AG04450 (cell line): ENCODE measurements around the gene RAD51AP2. TPM values are rescaled to one million over a fixed set of nuclear protein-coding genes. Genes with fewer than 3 reads are reported as not detected.

Experiments used
- CTCF ChIA-PET: fragments of 300-600, 350-600 bp; formaldehyde crosslinking; extraction: SDS; loops from one replicate; lab custom pipeline; 2022; ENCODE audit warnings: antibody characterized with exemption, inconsistent platforms; lab: Charles Lee
- POLR2A ChIA-PET: fragments of 350-600 bp; formaldehyde crosslinking; extraction: SDS; loops from one replicate; lab custom pipeline; 2021; ENCODE audit warnings: antibody characterized with exemption, inconsistent platforms; lab: Yijun Ruan, JAX
- DNase-seq: peaks from one replicate; pipeline ENCODE4 v3.0.0-alpha.2; 2011; ENCODE audit warnings: low read depth, low spot score
- H3K27ac ChIP-seq: one replicate; pipeline ENCODE4 v1.5.1; 2012; ENCODE audit warnings: low read depth, low read length, control low read depth
- H3K27me3 ChIP-seq: one replicate; pipeline ENCODE4 v1.6.0; 2012; ENCODE audit warnings: low read length; ENCODE audit not compliant: control insufficient read depth, insufficient read depth
- H3K4me3 ChIP-seq: 2 replicates; pipeline ENCODE4 v1.5.1; 2011; ENCODE audit warnings: mild to moderate bottlenecking, low read depth, low read length, control low read depth
- H3K9me3 ChIP-seq: 2 replicates; pipeline ENCODE4 v1.5.1; 2012; ENCODE audit warnings: low read length; ENCODE audit not compliant: control insufficient read depth, insufficient read depth
- polyA plus RNA-seq: library from polyadenylated mRNA; depleted of rRNA; stranded (reverse); fragments of >200 nt; gene quantifications from 2 replicates; pipeline ENCODE4 v1.2.3, GENCODE V29; 2011
- TF ChIP-seq, protein P1 (sequence below): IDR thresholded peaks from 2 replicates; pipeline ENCODE4 v1.5.1; 2011; ENCODE audit warnings: low read depth, low read length, control low read depth, inconsistent platforms

Gene RAD51AP2
- polyA plus RNA-seq, 1 experiment: not detected

DNA sequence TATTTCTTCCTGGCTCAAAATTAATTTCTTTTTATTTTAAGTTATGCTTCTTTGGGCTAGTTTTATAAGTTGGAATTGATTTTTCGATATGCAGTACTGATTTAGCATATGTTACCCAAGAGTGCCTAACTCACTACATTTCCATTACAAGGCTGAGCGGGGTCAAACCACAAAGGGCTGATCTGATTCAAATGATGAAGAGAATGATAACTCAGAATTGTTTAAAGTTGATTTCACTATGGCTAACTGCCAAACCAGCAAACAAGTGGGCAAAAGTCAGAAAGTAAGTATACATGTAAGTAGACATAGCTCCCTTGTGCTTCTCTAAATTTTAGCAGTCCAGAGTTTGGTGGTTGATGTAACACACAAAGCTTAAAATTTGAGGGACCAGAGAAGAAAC is 35.6 kb downstream of the RAD51AP2 start:
- Histone ChIP-seq H3K4me3 (no peak overlapping the region), H3K9me3 (no peaks in the 10 kb centered on the region), H3K27ac (no peak overlapping the region), H3K27me3 (no peaks in the 10 kb centered on the region)
- ChIA-PET POLR2A (no interaction called here), CTCF (interaction anchor here (2.1 kb wide), 1 partner anchor 188 kb away, joined by 6 read pairs; no protein-coding TSS in a partner anchor)
- TF ChIP-seq, protein P1, sequence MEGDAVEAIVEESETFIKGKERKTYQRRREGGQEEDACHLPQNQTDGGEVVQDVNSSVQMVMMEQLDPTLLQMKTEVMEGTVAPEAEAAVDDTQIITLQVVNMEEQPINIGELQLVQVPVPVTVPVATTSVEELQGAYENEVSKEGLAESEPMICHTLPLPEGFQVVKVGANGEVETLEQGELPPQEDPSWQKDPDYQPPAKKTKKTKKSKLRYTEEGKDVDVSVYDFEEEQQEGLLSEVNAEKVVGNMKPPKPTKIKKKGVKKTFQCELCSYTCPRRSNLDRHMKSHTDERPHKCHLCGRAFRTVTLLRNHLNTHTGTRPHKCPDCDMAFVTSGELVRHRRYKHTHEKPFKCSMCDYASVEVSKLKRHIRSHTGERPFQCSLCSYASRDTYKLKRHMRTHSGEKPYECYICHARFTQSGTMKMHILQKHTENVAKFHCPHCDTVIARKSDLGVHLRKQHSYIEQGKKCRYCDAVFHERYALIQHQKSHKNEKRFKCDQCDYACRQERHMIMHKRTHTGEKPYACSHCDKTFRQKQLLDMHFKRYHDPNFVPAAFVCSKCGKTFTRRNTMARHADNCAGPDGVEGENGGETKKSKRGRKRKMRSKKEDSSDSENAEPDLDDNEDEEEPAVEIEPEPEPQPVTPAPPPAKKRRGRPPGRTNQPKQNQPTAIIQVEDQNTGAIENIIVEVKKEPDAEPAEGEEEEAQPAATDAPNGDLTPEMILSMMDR: no peak
- DNase-seq: no peak

DNA sequence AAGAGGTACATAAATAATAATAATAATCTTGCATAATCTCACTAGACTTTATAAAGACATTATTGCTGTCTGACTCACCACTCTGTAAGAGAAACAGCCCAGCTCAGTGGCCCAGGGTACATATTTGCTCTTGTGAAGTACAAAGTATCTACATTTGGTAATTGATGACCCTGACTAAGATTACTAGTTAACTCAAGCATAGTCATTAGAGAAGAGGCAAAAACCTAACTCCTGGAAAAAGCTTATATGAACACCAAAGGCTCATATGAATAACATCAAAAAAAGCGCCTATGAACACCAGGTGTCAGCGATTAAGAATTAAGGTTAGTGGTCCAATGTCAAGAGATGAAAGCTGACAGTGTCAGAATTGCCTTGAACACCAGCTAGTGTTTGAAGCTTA is 38.4 kb downstream of the RAD51AP2 start:
- POLR2A ChIA-PET: no interaction called here
- no peak for DNase-seq
- Histone ChIP-seq H3K27ac (no peak overlapping the region), H3K27me3 (no peaks in the 10 kb centered on the region), H3K9me3 (no peaks in the 10 kb centered on the region), H3K4me3 (no peak overlapping the region)
- TF ChIP-seq, protein P1: no peak
- CTCF ChIA-PET: interaction anchor here (0.5 to 2.0 kb wide), 3 partner anchors 9 to 191 kb away, joined by 3 to 11 read pairs (median 5); no protein-coding TSS in a partner anchor

DNA sequence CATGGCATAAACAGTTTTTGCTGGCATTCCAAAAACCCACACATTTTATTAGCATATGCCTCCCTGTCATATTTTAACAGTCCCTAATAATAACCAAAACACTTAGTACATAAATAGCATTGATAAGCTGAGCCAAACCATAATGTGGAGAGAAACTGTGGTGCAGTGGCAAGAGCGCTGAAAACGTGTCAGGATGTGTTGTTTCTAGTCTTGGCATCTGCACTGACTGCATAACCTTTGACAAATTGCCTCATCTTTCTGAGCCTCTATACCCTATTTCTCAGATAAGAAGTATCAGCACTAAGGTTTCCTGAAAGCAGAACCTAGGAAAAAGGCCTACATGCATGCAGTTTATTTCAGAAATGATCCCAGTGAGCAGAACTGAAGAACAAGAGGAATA is 41.4 kb downstream of the RAD51AP2 start:
- H3K9me3 ChIP-seq: no peaks in the 10 kb centered on the region
- no peaks in the 10 kb centered on the region for H3K27me3 ChIP-seq
- H3K4me3 ChIP-seq: no peak overlapping the region
- no peak for DNase-seq
- TF ChIP-seq, protein P1: no peak
- ChIA-PET CTCF (interaction anchor here (0.9 kb wide), 1 partner anchor 673 kb away, joined by 3 read pairs; no protein-coding TSS in a partner anchor), POLR2A (no interaction called here)
- no peak overlapping the region for H3K27ac ChIP-seq

DNA sequence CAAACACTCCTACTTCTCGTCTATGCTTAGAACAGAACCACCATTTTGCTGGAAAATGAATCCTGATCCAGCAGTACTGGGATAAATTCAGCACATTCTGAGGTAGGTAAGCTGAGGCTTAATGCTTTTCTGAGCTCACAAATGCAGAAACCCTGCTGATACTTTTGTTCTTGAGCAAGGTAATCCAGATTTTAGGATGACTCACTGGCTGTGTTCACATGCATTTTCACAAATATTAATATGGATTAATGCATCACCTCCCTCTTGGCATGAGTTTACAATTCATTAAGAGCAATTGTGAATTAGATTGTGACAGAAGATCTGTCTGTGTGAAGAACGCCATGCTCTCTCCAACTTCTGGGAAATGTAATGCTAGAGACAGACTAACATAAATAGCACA is 42.2 kb downstream of the RAD51AP2 start:
- Histone ChIP-seq H3K9me3 (no peaks in the 10 kb centered on the region), H3K27ac (no peak overlapping the region), H3K27me3 (no peaks in the 10 kb centered on the region), H3K4me3 (no peak overlapping the region)
- ChIA-PET POLR2A (no interaction called here), CTCF (no interaction called here)
- TF ChIP-seq, protein P1: no peak
- no peak for DNase-seq

DNA sequence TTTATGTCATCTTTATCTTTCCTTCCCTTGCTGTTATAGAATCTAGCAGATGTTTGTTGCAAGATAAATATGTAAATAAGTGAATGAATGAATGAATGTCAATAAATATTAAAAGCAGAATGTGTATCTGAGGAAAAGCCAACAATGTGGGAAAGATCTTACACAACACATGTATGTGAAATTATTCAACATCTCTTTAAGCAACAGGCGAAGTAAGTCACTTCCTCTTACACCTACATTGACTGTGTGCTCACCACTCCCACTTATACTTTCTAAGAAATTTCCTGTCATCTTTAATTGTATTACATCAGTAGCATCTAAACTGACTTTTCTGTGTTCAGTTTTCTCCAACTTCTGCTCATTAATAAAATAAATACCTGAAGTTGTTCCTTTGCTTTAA is 43.0 kb downstream of the RAD51AP2 start:
- no peaks in the 10 kb centered on the region for H3K27me3 ChIP-seq

More for the DNA sequence above, 43.0 kb downstream of the RAD51AP2 start:
- Histone ChIP-seq H3K27ac (no peak overlapping the region), H3K4me3 (no peak overlapping the region), H3K9me3 (no peaks in the 10 kb centered on the region)
- no peak for DNase-seq
- TF ChIP-seq, protein P1: no peak
- POLR2A ChIA-PET: no interaction called here
- CTCF ChIA-PET: no interaction called here
